H9 (cell line): ENCODE measurements around the gene PIP4K2B. TPM values are rescaled to one million over a fixed set of nuclear protein-coding genes. Genes with fewer than 3 reads are reported as not detected.

ENCODE experiments used
- DNase-seq: peaks from one replicate; pipeline ENCODE4 v3.0.0-alpha.2; 2017
- H2AFZ ChIP-seq: one replicate; pipeline ENCODE4 v1.6.1; 2013; ENCODE audit warnings: mild to moderate bottlenecking, low read length, control low read depth, moderate library complexity
- H2AK5ac ChIP-seq: 2 replicates; pipeline ENCODE4 v1.6.1; 2013; ENCODE audit warnings: low read length, control low read depth, mixed read lengths; ENCODE audit not compliant: insufficient read length
- H2BK120ac ChIP-seq: one replicate; pipeline ENCODE4 v1.6.1; 2013; ENCODE audit warnings: low read depth, mild to moderate bottlenecking, low read length, control low read depth, inconsistent platforms; ENCODE audit not compliant: poor library complexity, severe bottlenecking
- H2BK12ac ChIP-seq: 2 replicates; pipeline ENCODE4 v1.6.1; 2013; ENCODE audit warnings: low read length, control low read depth, mixed read lengths, low read depth; ENCODE audit not compliant: insufficient read length
- H2BK15ac ChIP-seq: 2 replicates; pipeline ENCODE4 v1.6.1; 2013; ENCODE audit warnings: low read depth, low read length, control low read depth
- H2BK20ac ChIP-seq: one replicate; pipeline ENCODE4 v1.6.1; 2013; ENCODE audit warnings: low read depth, mild to moderate bottlenecking, low read length, control low read depth, inconsistent platforms; ENCODE audit not compliant: poor library complexity, severe bottlenecking
- H2BK5ac ChIP-seq: 2 replicates; pipeline ENCODE4 v1.6.1; 2013; ENCODE audit warnings: low read length, control low read depth, mixed read lengths; ENCODE audit not compliant: insufficient read length
- H3K14ac ChIP-seq: 2 replicates; pipeline ENCODE4 v1.6.1; 2013; ENCODE audit warnings: low read length, control low read depth; ENCODE audit not compliant: insufficient read depth
- H3K18ac ChIP-seq: 2 replicates; pipeline ENCODE4 v1.6.1; 2013; ENCODE audit warnings: low read depth, mild to moderate bottlenecking, mixed read lengths, low read length, control low read depth; ENCODE audit not compliant: insufficient read length
- H3K23ac ChIP-seq: 2 replicates; pipeline ENCODE4 v1.6.1; 2013; ENCODE audit warnings: low read length, control low read depth, mixed read lengths, low read depth; ENCODE audit not compliant: insufficient read length
- H3K23me2 ChIP-seq: 2 replicates; pipeline ENCODE4 v1.6.1; 2013; ENCODE audit warnings: low read depth, mild to moderate bottlenecking, mixed read lengths, low read length, control low read depth; ENCODE audit not compliant: insufficient read length, poor library complexity, severe bottlenecking
- H3K27ac ChIP-seq: 2 replicates; pipeline ENCODE4 v1.5.1; 2013; ENCODE audit warnings: low read length, control low read depth, mixed read lengths, low read depth; ENCODE audit not compliant: insufficient read length
- H3K27me3 ChIP-seq: 2 replicates; pipeline ENCODE4 v1.6.1; 2013; ENCODE audit warnings: low read length, control low read depth, inconsistent platforms; ENCODE audit not compliant: insufficient read depth
- H3K4ac ChIP-seq: 2 replicates; pipeline ENCODE4 v1.6.1; 2013; ENCODE audit warnings: low read depth, mild to moderate bottlenecking, control low read depth, inconsistent platforms, low read length, moderate library complexity
- H3K4me1 ChIP-seq: 2 replicates; pipeline ENCODE4 v1.6.1; 2013; ENCODE audit warnings: low read length, control low read depth, inconsistent platforms; ENCODE audit not compliant: insufficient read depth
- H3K4me2 ChIP-seq: 2 replicates; pipeline ENCODE4 v1.6.1; 2013; ENCODE audit warnings: low read length, control low read depth, mixed read lengths; ENCODE audit not compliant: insufficient read length, insufficient read depth
- H3K56ac ChIP-seq: 2 replicates; pipeline ENCODE4 v1.6.1; 2013; ENCODE audit warnings: low read depth, mild to moderate bottlenecking, mixed read lengths, low read length, control low read depth; ENCODE audit not compliant: insufficient read length
- H3K79me1 ChIP-seq: 2 replicates; pipeline ENCODE4 v1.6.1; 2013; ENCODE audit warnings: low read depth, mild to moderate bottlenecking, moderate library complexity, low read length, control low read depth, inconsistent platforms; ENCODE audit not compliant: insufficient read depth, poor library complexity, severe bottlenecking
- H3K79me2 ChIP-seq: 2 replicates; pipeline ENCODE4 v1.6.1; 2013; ENCODE audit warnings: low read length, control low read depth, inconsistent platforms; ENCODE audit not compliant: insufficient read depth
- H3K9ac ChIP-seq: 2 replicates; pipeline ENCODE4 v1.6.1; 2013; ENCODE audit warnings: low read length, control low read depth, mixed read lengths; ENCODE audit not compliant: insufficient read length; ENCODE audit errors: extremely low read depth
- H3K9me3 ChIP-seq: one replicate; pipeline ENCODE4 v1.6.1; 2013; ENCODE audit warnings: low read depth, low read length, inconsistent platforms; ENCODE audit not compliant: control insufficient read depth
- H3T11ph ChIP-seq: one replicate; pipeline ENCODE4 v1.6.1; 2013; ENCODE audit warnings: mild to moderate bottlenecking, low read length, control low read depth, inconsistent platforms
- H4K20me1 ChIP-seq: one replicate; pipeline ENCODE4 v1.6.1; 2013; ENCODE audit not compliant: control insufficient read depth, insufficient read length, insufficient read depth
- H4K5ac ChIP-seq: 2 replicates; pipeline ENCODE4 v1.6.1; 2013; ENCODE audit warnings: low read depth, mild to moderate bottlenecking, mixed read lengths, low read length, control low read depth; ENCODE audit not compliant: insufficient read length
- H4K8ac ChIP-seq: replicated peaks from 2 replicates; pipeline ENCODE4 v1.6.1; 2013; ENCODE audit warnings: low read length, control low read depth, mixed read lengths, low read depth; ENCODE audit not compliant: insufficient read length
- H4K91ac ChIP-seq: 2 replicates; pipeline ENCODE4 v1.6.1; 2013; ENCODE audit warnings: low read depth, mild to moderate bottlenecking, moderate library complexity, mixed read lengths, low read length, control low read depth; ENCODE audit not compliant: insufficient read length
- H3K27ac Mint-ChIP-seq, 3 experiments: 2 replicates in 2 of 3; 3 replicates in 1 of 3; pipeline ENCODE4 v1.8.0; 2020 to 2021; ENCODE audit warnings: mixed read lengths in 3 of 3, mild to moderate bottlenecking in 1 of 3, moderate library complexity in 1 of 3
- H3K27me3 Mint-ChIP-seq: 2 replicates; pipeline ENCODE4 v1.8.0; 2021; ENCODE audit warnings: low read depth, mild to moderate bottlenecking, moderate library complexity, mixed read lengths
- H3K36me3 Mint-ChIP-seq, 3 experiments: 2 replicates in 2 of 3; 3 replicates in 1 of 3; pipeline ENCODE4 v1.8.0; 2020 to 2021; ENCODE audit warnings: low read depth in 3 of 3, mixed read lengths in 3 of 3; ENCODE audit not compliant: insufficient read depth in 1 of 3
- H3K4me1 Mint-ChIP-seq, 2 experiments: 2 replicates each; pipeline ENCODE4 v1.8.0; 2020; ENCODE audit warnings: mixed read lengths in 2 of 2
- H3K4me3 Mint-ChIP-seq, 2 experiments: 2 replicates in 1 of 2; 3 replicates in 1 of 2; pipeline ENCODE4 v1.8.0; 2020 to 2021; ENCODE audit warnings: mild to moderate bottlenecking in 2 of 2, mixed read lengths in 2 of 2, moderate library complexity in 1 of 2
- H3K9me3 Mint-ChIP-seq, 2 experiments: 2 replicates in 1 of 2; 3 replicates in 1 of 2; pipeline ENCODE4 v1.8.0; 2020; ENCODE audit warnings: mild to moderate bottlenecking in 2 of 2, mixed read lengths in 2 of 2, moderate library complexity in 1 of 2
- WGBS: extraction: QIAGEN DNeasy Blood & Tissue Kit; methylation state at CpG from one replicate; pipeline ENCODE4 v1.1.7; 2013; ENCODE audit warnings: missing lambda C conversion rate, low lambda C conversion rate, mixed read lengths; ENCODE audit not compliant: insufficient read length; ENCODE audit errors: extremely low coverage; 5-methylcytosine and 5-hydroxymethylcytosine counted together
- total RNA-seq: library from RNA; stranded (reverse); gene quantifications from 2 replicates; pipeline ENCODE4 v1.2.1, GENCODE V29; 2021
- TF ChIP-seq, protein P1 (sequence below): fragments of 200-600 bp; sonication (generic); conservative IDR thresholded peaks from 3 replicates; pipeline ENCODE4 v1.8.0; 2021; ENCODE audit warnings: antibody characterized with exemption, mild to moderate bottlenecking

Gene PIP4K2B
- total RNA-seq, 1 experiment from 2014 or later, result 61.9 TPM

DNA sequence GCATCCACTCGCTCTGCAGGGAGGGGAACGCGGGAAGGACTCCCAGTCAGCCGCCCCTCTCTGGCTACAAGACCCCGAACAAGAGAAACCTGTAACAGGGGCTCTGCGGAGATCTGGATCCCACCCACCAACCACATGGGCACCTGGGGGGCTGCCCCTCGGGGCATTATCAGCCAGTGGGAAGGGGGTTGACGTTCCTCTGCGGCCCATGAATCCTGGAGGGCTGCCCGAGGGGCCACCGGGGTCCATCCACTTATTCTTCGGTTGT is 49.4 kb downstream of the PIP4K2B start:
- H3K4me2 ChIP-seq, result peak overlapping the region; percentile 98
- no peaks in the 10 kb centered on the region for H3K79me1 ChIP-seq
- H3K27me3 Mint-ChIP-seq, result peaks cover 11% of the 10 kb centered on the region
- no peak overlapping the region for H2AK5ac ChIP-seq
- no peak overlapping the region for H2BK5ac ChIP-seq
- no peak overlapping the region for H3K56ac ChIP-seq
- no peak overlapping the region for H3K18ac ChIP-seq
- no peak overlapping the region for H3T11ph ChIP-seq
- peak overlapping the region in 2 of 3 experiments; percentile 55 to 91; a peak in 3 of 7 replicates for H3K27ac Mint-ChIP-seq
- H4K20me1 ChIP-seq, result no peaks in the 10 kb centered on the region
- DNase-seq, result no peak
- peak overlapping the region; percentile 97 for H3K4me3 Mint-ChIP-seq
- H3K4ac ChIP-seq, result no peak overlapping the region
- H2AFZ ChIP-seq, result no peak overlapping the region
- H3K9me3 ChIP-seq, result no peaks in the 10 kb centered on the region
- no peak overlapping the region for H3K27ac ChIP-seq
- H3K27me3 ChIP-seq, result no peaks in the 10 kb centered on the region
- no peak overlapping the region for H2BK120ac ChIP-seq
- H3K4me1 ChIP-seq, result no peaks in the 10 kb centered on the region; the same call in 1 of the 2 replicates
- H3K9me3 Mint-ChIP-seq, result peaks cover 0 to 3% of the 10 kb centered on the region in 2 experiments; a peak in 2 of 5 replicates
- H3K4me1 Mint-ChIP-seq, result peaks cover 35 to 40% of the 10 kb centered on the region in 2 experiments
- H3K79me2 ChIP-seq, result peaks cover 22% of the 10 kb centered on the region
- peaks cover 7 to 21% (median 10%) of the 10 kb centered on the region in 3 experiments for H3K36me3 Mint-ChIP-seq
- TF ChIP-seq, protein P1, sequence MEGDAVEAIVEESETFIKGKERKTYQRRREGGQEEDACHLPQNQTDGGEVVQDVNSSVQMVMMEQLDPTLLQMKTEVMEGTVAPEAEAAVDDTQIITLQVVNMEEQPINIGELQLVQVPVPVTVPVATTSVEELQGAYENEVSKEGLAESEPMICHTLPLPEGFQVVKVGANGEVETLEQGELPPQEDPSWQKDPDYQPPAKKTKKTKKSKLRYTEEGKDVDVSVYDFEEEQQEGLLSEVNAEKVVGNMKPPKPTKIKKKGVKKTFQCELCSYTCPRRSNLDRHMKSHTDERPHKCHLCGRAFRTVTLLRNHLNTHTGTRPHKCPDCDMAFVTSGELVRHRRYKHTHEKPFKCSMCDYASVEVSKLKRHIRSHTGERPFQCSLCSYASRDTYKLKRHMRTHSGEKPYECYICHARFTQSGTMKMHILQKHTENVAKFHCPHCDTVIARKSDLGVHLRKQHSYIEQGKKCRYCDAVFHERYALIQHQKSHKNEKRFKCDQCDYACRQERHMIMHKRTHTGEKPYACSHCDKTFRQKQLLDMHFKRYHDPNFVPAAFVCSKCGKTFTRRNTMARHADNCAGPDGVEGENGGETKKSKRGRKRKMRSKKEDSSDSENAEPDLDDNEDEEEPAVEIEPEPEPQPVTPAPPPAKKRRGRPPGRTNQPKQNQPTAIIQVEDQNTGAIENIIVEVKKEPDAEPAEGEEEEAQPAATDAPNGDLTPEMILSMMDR, result no peak
- H3K9ac ChIP-seq, result peak overlapping the region; percentile 55
- peaks cover 37% of the 10 kb centered on the region for H3K23me2 ChIP-seq
- WGBS, result no CpG with 5 or more reads among the region's 12 CpGs
- H4K8ac ChIP-seq, result no peak overlapping the region
- no peak overlapping the region for H2BK15ac ChIP-seq
- no peak overlapping the region for H3K23ac ChIP-seq
- H2BK12ac ChIP-seq, result no peak overlapping the region
- no peak overlapping the region for H3K14ac ChIP-seq
- H4K91ac ChIP-seq, result no peak overlapping the region
- no peak overlapping the region for H2BK20ac ChIP-seq
- no peak overlapping the region for H4K5ac ChIP-seq
